Endothelial cell of umbilical vein (primary cell): ENCODE data around the gene RCOR1. TPM values are rescaled to one million over a fixed set of nuclear protein-coding genes. Genes with fewer than 3 reads are reported as not detected.

Experiments used
- BruUV-seq: library from RNA; stranded (reverse); fragments of 400-500 nt; replicated peaks from 2 replicates; lab custom pipeline; 2021; lab: Mats Ljungman, UMichigan
- CTCF ChIA-PET: fragments of 300-600, 350-600 bp; sonication (Branson Sonifier 250); formaldehyde crosslinking; loops from one replicate; lab custom pipeline; 2021; ENCODE audit warnings: antibody characterized with exemption, inconsistent platforms; lab: Charles Lee
- POLR2A ChIA-PET: fragments of 300-600, 350-600 bp; sonication (Branson Sonifier 250); formaldehyde crosslinking; loops from one replicate; lab custom pipeline; 2021; ENCODE audit warnings: antibody characterized with exemption, inconsistent platforms; lab: Charles Lee
- DNase-seq: peaks from one replicate; pipeline ENCODE4 v3.0.0-alpha.2; 2011; ENCODE audit warnings: low read depth, low spot score
- FAIRE-seq: peaks from 2 replicates; lab custom pipeline; 2011; peaks lifted over from hg19 to GRCh38; lab: Jason Lieb, UNC
- H2AFZ ChIP-seq: 2 replicates; pipeline ENCODE4 v1.6.0; 2012; ENCODE audit warnings: low read depth, low read length, control low read depth, inconsistent platforms
- H3K27ac ChIP-seq: 2 replicates; pipeline ENCODE4 v1.5.1; 2011; ENCODE audit warnings: low read depth, mild to moderate bottlenecking, control low read depth, low read length, moderate library complexity; ENCODE audit not compliant: insufficient read depth
- H3K27me3 ChIP-seq, 2 experiments: 2 replicates each; pipeline versions ENCODE4 v1.6.0 to v1.6.1; 2011; ENCODE audit warnings: low read length in 2 of 2, mixed read lengths in 1 of 2; ENCODE audit not compliant: control insufficient read depth in 2 of 2, insufficient read depth in 2 of 2
- H3K36me3 ChIP-seq, 2 experiments: 2 replicates in 1 of 2; 3 replicates in 1 of 2; pipeline ENCODE4 v1.5.1; 2011; ENCODE audit warnings: low read length in 2 of 2, mild to moderate bottlenecking in 1 of 2, moderate library complexity in 1 of 2; ENCODE audit not compliant: control insufficient read depth in 2 of 2, insufficient read depth in 2 of 2; ENCODE audit errors: extremely low read depth in 1 of 2
- H3K4me1 ChIP-seq: 3 replicates; pipeline ENCODE4 v1.5.1; 2011; ENCODE audit warnings: mild to moderate bottlenecking, low read length; ENCODE audit not compliant: control insufficient read depth, insufficient read depth; ENCODE audit errors: extremely low read depth
- H3K4me2 ChIP-seq: 2 replicates; pipeline ENCODE4 v1.6.1; 2011; ENCODE audit warnings: low read length, control low read depth, mixed read lengths; ENCODE audit not compliant: insufficient read depth
- H3K4me3 ChIP-seq, 3 experiments: fragments of 200-600 bp in 1 of 3; sonication (generic), shearing (Covaris generic) in 1 of 3; replicated peaks in 1 of 3; 2 replicates each; pipeline ENCODE4 v1.5.1; 2011 to 2016; ENCODE audit warnings: control low read depth in 3 of 3, low read length in 3 of 3, mild to moderate bottlenecking in 2 of 3, inconsistent platforms in 1 of 3, low read depth in 1 of 3, moderate library complexity in 1 of 3; ENCODE audit not compliant: insufficient read depth in 1 of 3
- H3K79me2 ChIP-seq: 2 replicates; pipeline ENCODE4 v1.6.0; 2012; ENCODE audit warnings: low read length, inconsistent platforms; ENCODE audit not compliant: control insufficient read depth, insufficient read depth
- H3K9ac ChIP-seq: replicated peaks from 2 replicates; pipeline ENCODE3; 2011; ENCODE audit warnings: low read length, control low read depth; ENCODE audit not compliant: insufficient read depth; ENCODE audit errors: extremely low read depth
- H3K9me1 ChIP-seq: replicated peaks from 3 replicates; pipeline ENCODE4 v1.6.0; 2011; ENCODE audit warnings: mild to moderate bottlenecking, low read length; ENCODE audit not compliant: control insufficient read depth, insufficient read depth; ENCODE audit errors: extremely low read depth
- H3K9me3 ChIP-seq: replicated peaks from 2 replicates; pipeline ENCODE4 v1.5.1; 2012; ENCODE audit warnings: low read length, inconsistent platforms; ENCODE audit not compliant: control insufficient read depth, insufficient read depth
- H4K20me1 ChIP-seq: replicated peaks from 2 replicates; pipeline ENCODE3; 2011; ENCODE audit warnings: mild to moderate bottlenecking, low read length; ENCODE audit not compliant: control insufficient read depth, insufficient read depth; ENCODE audit errors: extremely low read depth
- EZH2 ChIP-seq: IDR thresholded peaks from 2 replicates; pipeline ENCODE4 v1.6.1; 2012; ENCODE audit warnings: borderline replicate concordance, low read depth, mild to moderate bottlenecking, moderate library complexity, low read length, inconsistent platforms; ENCODE audit not compliant: severe bottlenecking
- FOS ChIP-seq: IDR thresholded peaks from 2 replicates; pipeline ENCODE4 v1.6.1; 2011; ENCODE audit warnings: mild to moderate bottlenecking, low read length, moderate library complexity, borderline replicate concordance; ENCODE audit not compliant: insufficient read depth
- GATA2 ChIP-seq: IDR thresholded peaks from 2 replicates; pipeline ENCODE4 v1.7.0; 2011; ENCODE audit warnings: low read depth, mild to moderate bottlenecking, moderate library complexity, mixed read lengths, low read length; ENCODE audit not compliant: insufficient read length, insufficient read depth
- JUN ChIP-seq: IDR thresholded peaks from 2 replicates; pipeline ENCODE4 v1.6.1; 2011; ENCODE audit warnings: borderline replicate concordance, low read depth; ENCODE audit not compliant: insufficient read length, insufficient read depth
- MYC ChIP-seq: IDR thresholded peaks from one replicate; pipeline ENCODE4 v1.6.1; 2011; ENCODE audit warnings: mild to moderate bottlenecking, low read depth, low read length
- POLR2A ChIP-seq: IDR thresholded peaks from 2 replicates; pipeline ENCODE4 v1.6.1; 2012; ENCODE audit warnings: low read depth, mild to moderate bottlenecking, control low read depth, low read length
- POLR2AphosphoS5 ChIP-seq: IDR thresholded peaks from 2 replicates; pipeline ENCODE4 v1.6.1; 2012; ENCODE audit warnings: low read depth, mild to moderate bottlenecking, control low read depth, low read length, moderate library complexity; ENCODE audit not compliant: insufficient read depth
- dilution Hi-C: fragments of 300-500 bp; cut with MboI; formaldehyde crosslinking; loops from one replicate; pipeline ENCODE4 v1.15.0; 2019; ENCODE audit warnings: low sequenced_read_pairs; ENCODE audit not compliant: extremely low pct_ligation_motif_present
- intact Hi-C: fragments of 100-400 bp; cut with micrococcal nuclease; formaldehyde crosslinking; loops from one replicate; pipeline ENCODE4 v1.10.0; 2022
- polyA plus RNA-seq, 4 experiments: library from polyadenylated mRNA; depleted of rRNA in 3 of 4; stranded (reverse) in 3 of 4; unstranded in 1 of 4; fragments of >200 nt; gene quantifications; 2 replicates each; pipeline versions ENCODE4 v1.2.1 to v1.2.3, GENCODE V29; 2011 to 2012; ENCODE audit warnings: missing spikeins in 1 of 4
- total RNA-seq: library from RNA; stranded (reverse); gene quantifications from 2 replicates; pipeline ENCODE4 v1.2.3, GENCODE V29; 2021
- TF ChIP-seq, protein P1 (sequence below), 2 donors: IDR thresholded peaks; 1 replicate in 1 of 2; 2 replicates in 1 of 2; pipeline ENCODE4 v1.5.1; 2011; ENCODE audit warnings: low read length in 2 of 2, mild to moderate bottlenecking in 2 of 2, moderate library complexity in 2 of 2, control low read depth in 1 of 2, inconsistent platforms in 1 of 2, low read depth in 1 of 2; ENCODE audit not compliant: insufficient read depth in 1 of 2; ENCODE audit errors: extremely low read depth in 1 of 2
- TF ChIP-seq, protein P2 (sequence below): IDR thresholded peaks from 2 replicates; pipeline ENCODE4 v1.6.1; 2011; ENCODE audit not compliant: insufficient read depth, insufficient read length

Gene RCOR1
- total and polyA plus RNA-seq, 2 donors (not counting 3 experiments of a cell fraction or from before 2014, with no cell fraction given): 15.6 to 32.2 TPM

DNA sequence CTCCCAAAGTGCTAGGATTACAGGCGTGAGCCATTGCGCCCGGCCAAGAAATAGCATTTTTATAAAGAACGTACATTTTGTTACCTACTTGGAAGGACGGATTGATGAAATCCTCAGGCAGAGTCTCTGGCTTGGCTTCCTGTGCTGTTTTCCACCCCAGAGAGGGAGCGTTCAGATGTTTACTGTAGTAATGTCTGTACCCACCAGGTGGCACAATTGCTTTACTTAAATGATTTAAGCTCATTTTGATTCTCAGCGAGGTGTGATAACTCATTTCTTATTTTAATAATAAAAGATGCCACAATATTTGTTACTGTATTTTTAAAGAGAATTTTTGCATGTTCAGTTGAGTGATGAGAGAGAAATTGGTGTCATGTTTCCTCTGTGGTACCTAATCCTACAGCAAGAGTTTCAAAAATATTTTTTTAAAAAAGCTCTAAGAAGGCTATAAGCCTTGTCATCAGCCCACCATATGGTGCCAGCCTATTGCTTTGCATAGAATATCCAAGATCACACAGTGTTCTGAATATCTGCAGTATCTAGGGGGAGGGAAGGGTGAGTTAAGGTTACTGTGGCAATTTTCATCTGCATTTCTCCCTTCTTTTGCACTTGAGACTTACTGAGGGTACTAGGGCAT lies 102.2 kb downstream of the RCOR1 start:
- intact Hi-C loops: loop anchor here (1.0 kb wide), 4 partner anchors 79 to 224 kb away; no protein-coding TSS in a partner anchor
- FAIRE-seq: peak; percentile 90

DNA sequence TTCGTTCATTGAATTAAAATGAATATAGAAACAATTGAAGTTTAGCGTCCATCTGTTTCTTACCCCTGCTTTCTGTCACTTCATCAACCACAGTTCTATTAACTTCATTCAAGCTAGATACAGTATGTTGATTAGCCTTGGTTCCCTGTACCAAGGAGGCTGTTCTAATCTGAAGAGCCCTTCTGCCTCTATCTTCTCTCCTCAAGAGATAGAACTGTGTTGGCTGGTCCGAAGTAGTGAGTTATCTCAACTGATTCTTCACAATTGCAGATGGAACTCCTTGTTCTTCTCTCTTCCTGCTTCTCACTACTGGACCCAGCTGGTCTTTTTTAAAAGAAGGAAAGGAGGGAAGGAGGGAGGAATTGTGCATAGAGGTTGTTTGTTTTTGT lies 102.7 kb downstream of the RCOR1 start:
- no peak for FAIRE-seq
- BruUV-seq: no TSS peak
- Histone ChIP-seq H3K4me2 (no peak overlapping the region), H3K4me1 (peaks cover 18% of the 10 kb centered on the region), H2AFZ (no peak overlapping the region), H3K9me1 (no peaks in the 10 kb centered on the region), H3K27me3 (no peaks in the 10 kb centered on the region), H3K9ac (no peak overlapping the region), H3K4me3 (no peak overlapping the region), H3K27ac (no peak overlapping the region), H3K36me3 (no peaks in the 10 kb centered on the region), H3K9me3 (no peaks in the 10 kb centered on the region), H3K79me2 (peaks cover 41% of the 10 kb centered on the region), H4K20me1 (peaks cover 2% of the 10 kb centered on the region)
- dilution Hi-C loops (no loop called here), intact Hi-C loops (no loop called here)
- no peak for DNase-seq
- no peak for TF ChIP-seq POLR2A
- TF ChIP-seq GATA2: no peak
- TF ChIP-seq JUN: no peak
- TF ChIP-seq, protein P1, sequence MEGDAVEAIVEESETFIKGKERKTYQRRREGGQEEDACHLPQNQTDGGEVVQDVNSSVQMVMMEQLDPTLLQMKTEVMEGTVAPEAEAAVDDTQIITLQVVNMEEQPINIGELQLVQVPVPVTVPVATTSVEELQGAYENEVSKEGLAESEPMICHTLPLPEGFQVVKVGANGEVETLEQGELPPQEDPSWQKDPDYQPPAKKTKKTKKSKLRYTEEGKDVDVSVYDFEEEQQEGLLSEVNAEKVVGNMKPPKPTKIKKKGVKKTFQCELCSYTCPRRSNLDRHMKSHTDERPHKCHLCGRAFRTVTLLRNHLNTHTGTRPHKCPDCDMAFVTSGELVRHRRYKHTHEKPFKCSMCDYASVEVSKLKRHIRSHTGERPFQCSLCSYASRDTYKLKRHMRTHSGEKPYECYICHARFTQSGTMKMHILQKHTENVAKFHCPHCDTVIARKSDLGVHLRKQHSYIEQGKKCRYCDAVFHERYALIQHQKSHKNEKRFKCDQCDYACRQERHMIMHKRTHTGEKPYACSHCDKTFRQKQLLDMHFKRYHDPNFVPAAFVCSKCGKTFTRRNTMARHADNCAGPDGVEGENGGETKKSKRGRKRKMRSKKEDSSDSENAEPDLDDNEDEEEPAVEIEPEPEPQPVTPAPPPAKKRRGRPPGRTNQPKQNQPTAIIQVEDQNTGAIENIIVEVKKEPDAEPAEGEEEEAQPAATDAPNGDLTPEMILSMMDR (IDR thresholded peaks at IDR 0.05; ENCODE audit: extremely low read depth in 1 of 2, insufficient read depth in 1 of 2, low read depth in 1 of 2, low read length in 2 of 2): no peak
- no peak for TF ChIP-seq FOS
- TF ChIP-seq MYC: no peak
- no peak for TF ChIP-seq EZH2
- TF ChIP-seq POLR2AphosphoS5: no peak
- TF ChIP-seq, protein P2, sequence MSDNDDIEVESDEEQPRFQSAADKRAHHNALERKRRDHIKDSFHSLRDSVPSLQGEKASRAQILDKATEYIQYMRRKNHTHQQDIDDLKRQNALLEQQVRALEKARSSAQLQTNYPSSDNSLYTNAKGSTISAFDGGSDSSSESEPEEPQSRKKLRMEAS: no peak
- ChIA-PET POLR2A (no interaction called here), CTCF (interaction anchor here (0.6 to 5.0 kb wide), 74 partner anchors 9 to 489 kb away, joined by 3 to 77 read pairs (median 5); partner anchors contain the start of gene AMN)

More for the DNA sequence above, 102.2 kb downstream of the RCOR1 start:
- DNase-seq: peak; percentile 77
- TF ChIP-seq EZH2: no peak
- TF ChIP-seq, protein P1 (IDR thresholded peaks at IDR 0.05; ENCODE audit: extremely low read depth in 1 of 2, insufficient read depth in 1 of 2, low read depth in 1 of 2, low read length in 2 of 2): peak; percentile 50 to 60
- no peak overlapping the region for H3K4me3 ChIP-seq
- no peak overlapping the region for H3K27ac ChIP-seq
- POLR2A ChIA-PET: no interaction called here
- no peak overlapping the region for H3K9ac ChIP-seq
- BruUV-seq: no TSS peak
- no peak overlapping the region for H2AFZ ChIP-seq
- no peaks in the 10 kb centered on the region for H3K9me1 ChIP-seq
- H3K36me3 ChIP-seq: no peaks in the 10 kb centered on the region
- no peaks in the 10 kb centered on the region for H3K9me3 ChIP-seq
- H4K20me1 ChIP-seq: peaks cover 2% of the 10 kb centered on the region
- no peak overlapping the region for H3K4me2 ChIP-seq
- peaks cover 13% of the 10 kb centered on the region for H3K4me1 ChIP-seq
- peaks cover 41% of the 10 kb centered on the region for H3K79me2 ChIP-seq
- H3K27me3 ChIP-seq: no peaks in the 10 kb centered on the region
- CTCF ChIA-PET: interaction anchor here (0.6 to 5.0 kb wide), 77 partner anchors 9 to 490 kb away, joined by 3 to 77 read pairs (median 4); partner anchors contain the start of gene AMN
- dilution Hi-C loops: no loop called here
